Fibroblast of lung (primary cell): ENCODE data around the gene CLIC3. TPM values are rescaled to one million over a fixed set of nuclear protein-coding genes. Genes with fewer than 3 reads are reported as not detected.

Source experiments
- DNase-seq, 2 donors: peaks; one replicate each; pipeline versions ENCODE4 v3.0.0 to v3.0.0-alpha.2; 2010; ENCODE audit warnings: low read depth in 2 of 2
- H2AFZ ChIP-seq: 2 replicates; pipeline ENCODE4 v1.5.1; 2012; ENCODE audit warnings: low read length, control low read depth, inconsistent platforms
- H3K27ac ChIP-seq: 2 replicates; pipeline ENCODE4 v1.5.1; 2011; ENCODE audit warnings: low read length, control low read depth; ENCODE audit not compliant: insufficient read depth
- H3K27me3 ChIP-seq: 2 replicates; pipeline ENCODE4 v1.5.1; 2011; ENCODE audit warnings: mild to moderate bottlenecking, low read length; ENCODE audit not compliant: control insufficient read depth, insufficient read depth
- H3K36me3 ChIP-seq: 2 replicates; pipeline ENCODE4 v1.5.1; 2011; ENCODE audit warnings: low read length; ENCODE audit not compliant: control insufficient read depth, insufficient read depth
- H3K4me1 ChIP-seq: 2 replicates; pipeline ENCODE4 v1.5.1; 2011; ENCODE audit warnings: low read length; ENCODE audit not compliant: control insufficient read depth, insufficient read depth; ENCODE audit errors: extremely low read depth
- H3K4me2 ChIP-seq: 2 replicates; pipeline ENCODE4 v1.5.1; 2011; ENCODE audit warnings: low read length, control low read depth; ENCODE audit not compliant: insufficient read depth; ENCODE audit errors: extremely low read depth
- H3K4me3 ChIP-seq, 4 experiments: fragments of 200-600 bp in 1 of 4; sonication (generic) in 1 of 4; replicated peaks in 1 of 4; 2 replicates each; pipeline ENCODE4 v1.5.1; 2011 to 2016; ENCODE audit warnings: low read length in 4 of 4, low read depth in 3 of 4, mild to moderate bottlenecking in 3 of 4, control low read depth in 2 of 4, inconsistent platforms in 1 of 4, mixed read lengths in 1 of 4; ENCODE audit not compliant: insufficient read depth in 1 of 4; ENCODE audit errors: control extremely low read depth in 1 of 4
- H3K79me2 ChIP-seq: 2 replicates; pipeline ENCODE4 v1.5.1; 2012; ENCODE audit warnings: mild to moderate bottlenecking, low read length, inconsistent platforms; ENCODE audit not compliant: control insufficient read depth, insufficient read depth
- H3K9ac ChIP-seq: 2 replicates; pipeline ENCODE4 v1.5.1; 2011; ENCODE audit warnings: mild to moderate bottlenecking, low read length, control low read depth; ENCODE audit not compliant: insufficient read depth
- H3K9me3 ChIP-seq: 2 replicates; pipeline ENCODE4 v1.5.1; 2012; ENCODE audit warnings: low read depth, low read length; ENCODE audit not compliant: control insufficient read depth, insufficient read depth
- H4K20me1 ChIP-seq: 2 replicates; pipeline ENCODE4 v1.5.1; 2011; ENCODE audit warnings: low read length; ENCODE audit not compliant: control insufficient read depth, insufficient read depth; ENCODE audit errors: extremely low read depth
- EZH2 ChIP-seq: IDR thresholded peaks from 2 replicates; pipeline ENCODE4 v1.5.1; 2012; ENCODE audit warnings: low read length, control low read depth, mild to moderate bottlenecking; ENCODE audit errors: missing control alignments
- polyA plus RNA-seq, 2 donors: library from polyadenylated mRNA; depleted of rRNA in 1 of 2; stranded (reverse) in 1 of 2; unstranded in 1 of 2; fragments of >200 nt; gene quantifications; 2 replicates each; pipeline ENCODE4 v1.2.1, GENCODE V29; 2011 to 2012; ENCODE audit warnings: missing spikeins in 1 of 2
- total RNA-seq: library from RNA; depleted of rRNA; stranded (reverse); fragments of >200 nt; gene quantifications from 2 replicates; pipeline ENCODE4 v1.2.1, GENCODE V29; 2014
- TF ChIP-seq, protein P1 (sequence below), 2 donors: IDR thresholded peaks in 1 of 2; conservative IDR thresholded peaks in 1 of 2; 1 replicate in 1 of 2; 2 replicates in 1 of 2; pipeline ENCODE4 v1.5.1; 2011 to 2012; ENCODE audit warnings: low read length in 2 of 2, control low read depth in 1 of 2, inconsistent platforms in 1 of 2, low read depth in 1 of 2, mild to moderate bottlenecking in 1 of 2

The CLIC3 gene
- total and polyA plus RNA-seq, 2 donors (not counting 1 experiment from before 2014, with no cell fraction given), result 0.98 to 3.5 TPM

DNA sequence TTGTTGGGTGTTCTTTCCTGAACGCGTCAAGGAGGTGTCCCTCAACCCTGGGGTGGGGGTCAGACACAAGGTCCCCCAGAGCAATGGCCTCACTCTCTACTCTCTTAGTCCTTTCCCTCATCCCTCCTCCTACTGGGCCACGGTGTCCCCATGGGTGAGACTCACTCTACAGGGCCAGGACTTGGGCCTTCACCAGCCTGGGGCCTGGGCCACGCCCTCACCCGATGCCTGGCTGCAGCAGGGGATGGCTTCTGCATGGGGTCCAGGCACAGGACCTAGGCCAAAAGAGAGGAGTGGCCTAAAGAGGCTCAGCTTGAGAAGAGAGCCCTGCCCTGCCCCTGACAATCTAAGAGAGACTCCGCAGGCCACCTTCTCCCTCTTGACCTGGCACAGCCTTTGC, 38.5 kb downstream of the CLIC3 start:
- no peaks in the 10 kb centered on the region for H3K9me3 ChIP-seq
- no peaks in the 10 kb centered on the region for H3K27me3 ChIP-seq
- no peak overlapping the region for H3K9ac ChIP-seq
- no peak for DNase-seq
- TF ChIP-seq EZH2, result no peak
- TF ChIP-seq, protein P1, sequence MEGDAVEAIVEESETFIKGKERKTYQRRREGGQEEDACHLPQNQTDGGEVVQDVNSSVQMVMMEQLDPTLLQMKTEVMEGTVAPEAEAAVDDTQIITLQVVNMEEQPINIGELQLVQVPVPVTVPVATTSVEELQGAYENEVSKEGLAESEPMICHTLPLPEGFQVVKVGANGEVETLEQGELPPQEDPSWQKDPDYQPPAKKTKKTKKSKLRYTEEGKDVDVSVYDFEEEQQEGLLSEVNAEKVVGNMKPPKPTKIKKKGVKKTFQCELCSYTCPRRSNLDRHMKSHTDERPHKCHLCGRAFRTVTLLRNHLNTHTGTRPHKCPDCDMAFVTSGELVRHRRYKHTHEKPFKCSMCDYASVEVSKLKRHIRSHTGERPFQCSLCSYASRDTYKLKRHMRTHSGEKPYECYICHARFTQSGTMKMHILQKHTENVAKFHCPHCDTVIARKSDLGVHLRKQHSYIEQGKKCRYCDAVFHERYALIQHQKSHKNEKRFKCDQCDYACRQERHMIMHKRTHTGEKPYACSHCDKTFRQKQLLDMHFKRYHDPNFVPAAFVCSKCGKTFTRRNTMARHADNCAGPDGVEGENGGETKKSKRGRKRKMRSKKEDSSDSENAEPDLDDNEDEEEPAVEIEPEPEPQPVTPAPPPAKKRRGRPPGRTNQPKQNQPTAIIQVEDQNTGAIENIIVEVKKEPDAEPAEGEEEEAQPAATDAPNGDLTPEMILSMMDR (conservative IDR thresholded peaks at IDR 0.05 in 1 of 2, IDR thresholded peaks at IDR 0.05 in 1 of 2; ENCODE audit: low read depth in 1 of 2, low read length in 2 of 2), result no peak
- H3K4me2 ChIP-seq, result no peak overlapping the region
- no peaks in the 10 kb centered on the region for H3K79me2 ChIP-seq
- H3K4me1 ChIP-seq, result no peaks in the 10 kb centered on the region
- no peaks in the 10 kb centered on the region for H3K36me3 ChIP-seq
- H3K4me3 ChIP-seq, result no peak overlapping the region
- no peak overlapping the region for H2AFZ ChIP-seq
- H4K20me1 ChIP-seq, result no peaks in the 10 kb centered on the region
- no peak overlapping the region for H3K27ac ChIP-seq

DNA sequence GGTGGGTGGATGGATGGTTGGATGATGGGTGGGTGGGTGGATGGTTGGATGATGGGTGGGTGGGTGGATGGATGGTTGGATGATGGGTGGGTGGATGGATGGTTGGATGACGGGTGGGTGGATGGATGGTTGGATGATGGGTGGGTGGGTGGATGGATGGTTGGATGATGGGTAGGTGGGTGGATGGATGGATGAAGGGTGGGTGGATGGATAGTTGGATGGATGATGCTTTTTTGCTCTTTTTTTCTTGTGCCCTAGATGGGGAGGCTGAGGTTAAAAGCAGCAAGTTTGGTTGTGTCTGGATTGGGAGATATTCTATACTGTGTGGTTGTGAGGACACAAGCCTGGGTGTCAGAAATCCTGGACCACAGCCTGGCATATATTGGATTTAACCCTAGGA, 38.9 kb downstream of the CLIC3 start:
- H3K4me2 ChIP-seq, result no peak overlapping the region
- H3K9me3 ChIP-seq, result no peaks in the 10 kb centered on the region
- no peak overlapping the region for H3K9ac ChIP-seq
- no peak overlapping the region for H3K27ac ChIP-seq
- H4K20me1 ChIP-seq, result no peaks in the 10 kb centered on the region
- H3K4me3 ChIP-seq, result no peak overlapping the region
- no peaks in the 10 kb centered on the region for H3K4me1 ChIP-seq
- no peaks in the 10 kb centered on the region for H3K36me3 ChIP-seq
- DNase-seq, result no peak
- no peaks in the 10 kb centered on the region for H3K79me2 ChIP-seq
- H3K27me3 ChIP-seq, result no peaks in the 10 kb centered on the region
- H2AFZ ChIP-seq, result no peak overlapping the region
- TF ChIP-seq EZH2, result no peak
- TF ChIP-seq, protein P1 (conservative IDR thresholded peaks at IDR 0.05 in 1 of 2, IDR thresholded peaks at IDR 0.05 in 1 of 2; ENCODE audit: low read depth in 1 of 2, low read length in 2 of 2), result no peak

DNA sequence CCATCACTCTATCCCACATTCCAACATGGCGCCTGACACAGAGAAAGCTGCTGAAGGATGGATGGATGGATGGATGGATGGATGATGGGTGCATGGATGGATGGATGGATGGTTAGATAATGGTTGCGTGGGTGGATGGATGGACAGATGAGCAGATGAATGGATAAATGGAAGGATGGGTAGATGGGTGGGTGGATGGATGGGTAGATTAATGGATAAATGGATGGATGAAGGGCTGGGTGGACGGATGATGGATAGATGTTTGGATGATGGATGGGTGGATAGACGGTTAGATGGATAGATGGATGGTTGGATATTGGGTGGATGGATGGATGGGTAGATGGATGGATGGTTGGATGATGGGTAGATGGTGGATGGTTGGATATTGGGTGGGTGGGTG, 39.8 kb downstream of the CLIC3 start:
- DNase-seq, result no peak
- no peak overlapping the region for H2AFZ ChIP-seq

More for the DNA sequence above, 39.8 kb downstream of the CLIC3 start:
- H3K27ac ChIP-seq, result no peak overlapping the region
- H3K4me3 ChIP-seq, result no peak overlapping the region
- H4K20me1 ChIP-seq, result no peaks in the 10 kb centered on the region
- H3K9ac ChIP-seq, result no peak overlapping the region
- no peaks in the 10 kb centered on the region for H3K4me1 ChIP-seq
- H3K9me3 ChIP-seq, result no peaks in the 10 kb centered on the region
- TF ChIP-seq, protein P1 (conservative IDR thresholded peaks at IDR 0.05 in 1 of 2, IDR thresholded peaks at IDR 0.05 in 1 of 2; ENCODE audit: low read depth in 1 of 2, low read length in 2 of 2), result no peak
- no peak for TF ChIP-seq EZH2
- no peak overlapping the region for H3K4me2 ChIP-seq
- no peaks in the 10 kb centered on the region for H3K36me3 ChIP-seq
- no peaks in the 10 kb centered on the region for H3K27me3 ChIP-seq
- no peaks in the 10 kb centered on the region for H3K79me2 ChIP-seq
